GM15510 (cell line): ENCODE data around the gene KIAA1614.

Experiments
- POLR2A ChIP-seq: IDR thresholded peaks from 3 replicates; pipeline ENCODE4 v1.6.1; 2011; ENCODE audit warnings: borderline replicate concordance; ENCODE audit not compliant: insufficient read length; ENCODE audit errors: extremely low read depth

KIAA1614 gene

GRCh38 chr1:180954005-180954800 lies 41.5 kb downstream of the KIAA1614 start:
- TF ChIP-seq POLR2A, result no peak

- no peak for TF ChIP-seq POLR2A
These were observed 42.1 kb downstream of the KIAA1614 start for GRCh38 chr1:180954801-180955165.

- TF ChIP-seq POLR2A, result no peak
These were observed 43.4 kb downstream of the KIAA1614 start for GRCh38 chr1:180956028-180956640.

- no peak for TF ChIP-seq POLR2A
These were observed 48.9 kb downstream of the KIAA1614 start for GRCh38 chr1:180961622-180962021.

GRCh38 chr1:180962178-180962577 lies 49.5 kb downstream of the KIAA1614 start:
- TF ChIP-seq POLR2A, result no peak

- no peak for TF ChIP-seq POLR2A
These were observed 51.4 kb downstream of the KIAA1614 start for GRCh38 chr1:180964056-180964455.

- no peak for TF ChIP-seq POLR2A
These were observed 51.9 kb downstream of the KIAA1614 start for GRCh38 chr1:180964595-180964994.

- TF ChIP-seq POLR2A, result no peak
These were observed 53.6 kb downstream of the KIAA1614 start for GRCh38 chr1:180966312-180966711.

- no peak for TF ChIP-seq POLR2A
These were observed 54.2 kb downstream of the KIAA1614 start for GRCh38 chr1:180966744-180967536.

- no peak for TF ChIP-seq POLR2A
These were observed 54.9 kb downstream of the KIAA1614 start for GRCh38 chr1:180967558-180967957.

GRCh38 chr1:180969434-180969833 lies 56.7 kb downstream of the KIAA1614 start:
- TF ChIP-seq POLR2A, result no peak

- TF ChIP-seq POLR2A, result no peak
These were observed 57.8 kb downstream of the KIAA1614 start for GRCh38 chr1:180970333-180971079.

GRCh38 chr1:180971273-180971997 lies 58.7 kb downstream of the KIAA1614 start:
- TF ChIP-seq POLR2A, result no peak

GRCh38 chr1:180973369-180973768 lies 60.7 kb downstream of the KIAA1614 start:
- TF ChIP-seq POLR2A, result no peak
